ENCODE measurements around the gene MCTP2.

MCTP2 gene

DNA sequence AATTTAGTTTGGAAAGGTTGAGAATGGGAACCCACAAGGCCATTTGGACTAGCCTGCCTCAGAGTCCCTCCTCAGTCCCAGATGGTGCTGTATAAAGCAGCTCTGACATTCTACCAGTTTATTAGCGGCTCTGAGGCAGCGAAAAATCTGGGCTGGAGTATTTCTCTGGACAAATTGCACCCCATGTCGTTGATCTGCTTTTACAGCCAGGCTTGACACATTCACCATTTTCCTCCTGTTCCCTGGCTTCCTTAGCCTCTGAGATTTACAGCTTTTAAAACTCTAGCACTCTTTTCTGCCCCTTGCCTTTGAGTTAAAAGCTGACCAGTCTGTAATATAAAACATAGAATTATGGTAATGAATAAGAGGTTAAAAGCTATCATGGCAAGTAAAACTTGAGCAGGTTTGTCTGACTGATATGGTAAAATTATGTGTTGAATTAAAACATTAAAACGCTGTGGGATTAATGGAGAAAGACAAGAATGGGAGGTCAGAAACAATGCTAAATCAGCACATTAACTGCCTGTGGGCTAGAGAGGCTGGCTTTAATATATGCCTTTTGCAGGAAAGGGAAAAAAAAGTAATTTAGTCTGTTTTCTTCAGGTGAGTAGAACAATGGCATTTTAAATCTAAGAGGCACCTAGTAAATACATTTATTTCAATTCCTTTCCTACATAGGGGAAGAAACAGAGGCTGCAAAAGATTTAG, 131.2 kb downstream of the MCTP2 start:
- DNase-seq, result no peak

DNA sequence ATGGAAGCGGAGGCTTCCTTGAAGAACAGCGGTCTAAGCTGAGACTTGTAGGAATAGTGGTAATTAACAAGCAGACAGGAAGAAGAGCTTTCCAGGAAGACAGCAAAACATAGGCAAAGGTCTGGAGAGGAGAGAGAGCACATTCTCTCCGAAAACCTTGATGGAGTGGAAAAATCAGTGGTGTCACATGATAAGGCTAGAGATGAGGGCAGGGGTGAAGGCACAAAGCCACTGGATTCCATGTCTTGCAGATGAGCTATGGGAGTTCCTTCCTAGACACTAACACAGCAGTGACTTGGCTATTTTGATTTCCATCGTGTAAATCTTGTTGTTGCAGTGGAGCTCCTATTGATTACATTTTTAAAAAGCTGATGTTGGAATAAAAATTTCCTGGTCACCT, 132.0 kb downstream of the MCTP2 start:
- DNase-seq, result no peak

DNA sequence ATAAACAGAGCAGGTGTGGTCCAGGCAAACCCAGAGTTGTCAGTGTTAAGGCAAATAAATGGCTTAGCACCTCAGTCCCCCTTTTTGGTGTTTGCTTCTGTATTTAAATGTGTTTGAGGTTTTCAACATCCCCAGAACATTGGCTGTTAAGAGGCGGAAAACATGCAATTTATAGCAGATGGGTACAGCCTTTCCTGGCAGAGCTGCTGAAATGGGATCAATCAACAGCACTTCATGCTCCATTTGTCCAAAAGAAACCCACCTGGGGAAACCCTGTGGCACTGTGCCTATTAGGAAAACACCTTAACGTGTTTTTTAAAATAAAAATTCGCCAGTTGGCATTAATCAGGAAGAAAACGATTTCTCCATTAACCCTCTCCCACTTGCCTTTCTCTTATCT, 135.4 kb downstream of the MCTP2 start:
- DNase-seq, result no peak

DNA sequence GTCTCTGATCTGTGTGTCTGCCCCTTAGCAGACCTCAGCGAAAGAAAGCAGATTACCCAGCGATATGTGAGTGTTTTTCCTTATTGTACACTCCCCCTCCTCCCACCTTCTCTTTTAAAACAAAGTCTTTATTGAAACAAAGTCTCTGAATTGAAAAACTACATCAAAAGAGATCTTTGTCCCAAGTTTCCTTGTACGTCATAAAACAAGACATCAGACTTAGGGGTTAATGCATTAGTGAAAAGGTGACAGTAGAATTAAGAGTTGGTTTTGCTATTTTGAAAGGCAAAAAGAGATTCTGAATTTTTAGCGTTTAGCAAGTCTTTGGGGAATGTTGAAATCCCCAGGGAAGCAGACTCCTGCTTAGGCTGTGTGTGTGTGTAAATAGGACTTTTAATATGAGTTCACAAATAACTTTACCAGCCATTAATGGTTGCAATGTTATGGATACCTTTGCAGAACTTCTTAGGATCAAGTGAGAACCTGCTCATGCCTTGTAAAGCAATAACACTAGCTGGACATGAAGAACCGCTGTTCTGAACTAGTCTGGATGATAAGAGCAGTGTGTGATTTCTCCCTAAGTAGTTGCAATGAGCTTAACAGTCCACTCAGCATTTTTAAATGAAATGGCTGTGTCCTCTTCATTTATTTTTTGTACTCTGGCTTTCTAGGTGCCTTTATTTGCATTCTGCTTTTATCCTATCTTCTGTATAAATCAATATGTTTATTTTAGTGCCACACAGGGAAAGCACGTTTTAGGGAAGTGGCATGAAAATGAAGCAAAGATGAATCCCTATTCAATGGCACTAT, 136.6 kb downstream of the MCTP2 start:
- DNase-seq, result no peak

DNA sequence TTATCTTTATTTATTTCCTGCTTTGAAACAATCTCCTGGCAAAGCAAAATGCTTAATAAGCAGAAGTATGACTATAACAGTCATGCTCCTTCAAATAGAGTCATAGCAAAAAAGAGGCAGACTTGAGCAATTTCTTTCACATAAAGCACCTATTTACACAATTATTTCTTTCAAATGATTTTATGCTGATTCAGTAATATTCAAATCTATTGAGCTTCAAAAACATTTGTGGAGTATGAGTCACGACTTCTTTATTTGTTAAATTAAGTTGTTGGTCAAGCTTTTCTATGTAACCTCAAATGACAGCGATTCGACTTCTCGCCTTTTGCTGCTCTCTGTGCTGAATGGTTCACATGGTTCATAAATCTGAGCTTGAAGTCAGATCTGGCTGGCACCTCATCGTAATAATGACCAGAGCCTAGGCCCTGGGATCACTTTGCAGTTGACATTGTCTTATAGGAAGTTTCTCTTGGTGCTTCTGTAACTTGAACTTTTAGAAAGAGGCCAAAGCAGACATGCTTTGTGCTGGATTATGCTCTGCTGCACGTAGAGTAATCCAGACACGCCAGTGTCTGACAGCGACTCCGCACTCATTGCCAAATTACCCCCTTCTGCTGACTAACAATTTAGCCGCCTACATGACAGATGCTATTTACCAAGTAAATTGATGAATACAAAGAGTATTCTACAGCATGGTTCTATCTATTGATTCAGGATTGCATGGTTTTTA, 139.0 kb downstream of the MCTP2 start:
- DNase-seq, result no peak

DNA sequence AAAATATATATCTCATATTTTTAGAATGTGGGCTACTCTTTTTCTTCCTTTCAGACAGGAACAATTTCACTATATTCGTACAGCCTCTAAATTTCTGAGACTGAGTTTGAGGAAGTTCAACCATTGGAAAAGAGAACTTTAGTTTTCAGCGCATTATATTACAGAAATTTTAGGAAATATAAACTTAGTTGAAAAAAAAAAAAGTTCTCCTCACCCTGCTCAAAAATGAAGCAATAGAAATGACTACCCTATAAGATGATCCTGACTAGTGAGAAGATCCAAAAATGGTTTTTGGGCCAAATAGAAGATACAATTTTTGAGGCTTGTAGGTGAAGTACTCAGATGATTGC, 139.6 kb downstream of the MCTP2 start:
- DNase-seq, result no peak

DNA sequence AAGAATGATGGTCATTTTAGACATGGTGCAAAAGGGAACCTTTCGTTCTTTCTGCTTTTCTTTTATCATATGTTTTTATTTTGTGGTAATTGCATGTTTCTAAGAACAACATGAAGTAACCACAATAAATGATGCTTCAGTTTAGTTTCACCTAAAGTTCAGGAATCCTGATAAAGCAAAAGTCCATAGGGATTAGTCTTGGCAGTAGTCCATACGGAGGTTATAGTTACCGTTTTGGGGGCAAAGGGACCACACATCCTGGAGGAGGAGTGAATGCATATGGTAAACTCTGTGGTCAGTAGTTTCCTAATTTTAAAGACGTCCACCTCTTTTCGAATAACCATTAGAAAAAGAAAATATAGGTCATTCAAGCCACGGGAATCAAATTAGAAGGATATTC, 141.5 kb downstream of the MCTP2 start:
- DNase-seq, result no peak

DNA sequence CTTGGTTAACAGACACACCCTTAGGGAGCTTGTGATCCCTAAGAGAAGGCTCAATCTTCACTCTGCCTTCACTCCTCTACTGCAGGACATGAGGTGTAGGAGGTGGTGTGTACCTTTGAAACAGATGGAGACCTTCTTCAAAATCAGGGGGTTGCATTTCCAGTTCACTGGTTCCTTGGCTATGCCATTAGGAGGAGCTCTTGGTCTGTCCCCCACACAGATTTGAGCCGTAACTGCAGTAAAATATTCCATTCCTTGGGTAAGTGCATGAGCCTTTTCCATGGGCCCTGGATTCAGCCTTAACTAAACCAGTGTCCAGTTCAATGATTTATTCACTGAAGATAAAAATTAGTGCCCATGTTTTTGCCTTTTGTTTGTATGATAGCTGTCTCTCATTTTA, 144.6 kb downstream of the MCTP2 start:
- DNase-seq, result no peak

DNA sequence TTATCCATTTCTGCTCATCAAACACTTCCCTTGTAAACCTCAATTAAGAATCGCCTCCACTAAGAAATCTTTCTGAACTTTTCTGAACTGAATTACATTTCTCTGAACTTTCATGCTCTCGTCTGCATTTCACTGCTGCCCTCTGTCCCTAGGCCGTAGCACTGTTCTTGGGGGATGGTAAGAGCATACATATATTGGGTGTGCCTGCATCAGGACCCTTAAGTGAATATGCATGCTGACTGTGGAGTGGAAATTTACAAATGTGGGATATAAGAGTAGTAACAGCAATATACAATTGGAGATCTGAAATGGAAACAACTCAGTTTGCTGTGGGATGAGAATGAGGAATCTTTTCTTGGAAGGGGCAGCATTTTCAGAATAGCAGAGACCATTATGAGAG, 148.6 kb downstream of the MCTP2 start:
- DNase-seq, result no peak

DNA sequence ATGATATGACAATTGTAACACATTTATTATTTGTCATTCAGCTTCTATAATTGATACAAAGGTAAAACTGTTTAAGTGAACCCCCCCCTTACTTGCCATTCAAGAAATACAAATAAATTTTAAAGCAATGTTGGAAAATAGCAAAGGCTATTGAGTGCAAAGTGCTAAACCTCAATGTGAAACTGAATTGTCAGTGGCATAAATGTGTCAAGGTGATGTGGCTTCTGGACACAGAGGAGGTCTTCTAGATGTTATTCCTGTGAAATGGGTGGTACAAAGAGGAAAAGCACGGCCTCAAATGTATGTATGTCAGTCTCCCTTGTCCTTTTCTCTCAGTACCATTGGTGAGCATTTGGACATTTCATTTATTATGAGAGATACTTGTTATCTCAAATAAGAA, 149.4 kb downstream of the MCTP2 start:
- no peak for DNase-seq

DNA sequence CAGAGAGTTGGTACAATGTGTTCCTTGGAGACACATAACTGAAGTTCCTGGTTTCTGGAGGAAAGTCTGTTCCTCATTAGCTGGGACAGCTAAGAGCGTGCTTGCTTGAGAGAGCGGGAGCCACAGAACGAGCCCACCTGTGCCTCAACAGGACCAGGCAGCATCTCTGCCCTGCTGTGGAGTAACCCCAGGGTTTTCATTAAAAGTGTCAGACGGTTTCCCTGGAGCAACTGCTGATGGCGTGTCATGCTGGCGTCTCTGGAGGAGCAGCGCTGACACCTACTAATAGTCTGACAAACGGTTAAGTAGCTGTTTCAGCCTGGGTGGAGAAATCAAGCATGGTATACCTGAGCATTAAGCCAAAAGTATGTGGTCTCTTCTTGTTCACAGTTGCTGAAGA, 150.0 kb downstream of the MCTP2 start:
- DNase-seq, result no peak

DNA sequence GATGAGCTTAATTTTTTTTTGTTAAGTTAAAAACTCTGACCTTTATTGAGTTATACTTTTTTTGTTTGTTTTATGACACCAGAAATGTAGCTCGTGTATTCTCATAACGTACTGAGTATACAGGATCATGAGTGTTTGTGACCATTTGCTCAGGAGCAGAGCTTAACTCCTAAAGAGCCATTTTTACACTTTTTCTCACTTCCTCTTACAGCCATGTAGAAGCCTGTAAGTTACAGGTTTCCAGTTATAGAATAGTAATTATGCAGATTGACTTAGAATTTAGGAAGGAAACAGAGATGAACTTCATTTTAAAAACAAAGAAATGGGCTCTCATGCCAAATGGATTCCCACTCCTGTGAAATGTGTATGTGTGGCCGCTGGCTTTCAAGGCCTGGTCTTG, 151.7 kb downstream of the MCTP2 start:
- no peak for DNase-seq

DNA sequence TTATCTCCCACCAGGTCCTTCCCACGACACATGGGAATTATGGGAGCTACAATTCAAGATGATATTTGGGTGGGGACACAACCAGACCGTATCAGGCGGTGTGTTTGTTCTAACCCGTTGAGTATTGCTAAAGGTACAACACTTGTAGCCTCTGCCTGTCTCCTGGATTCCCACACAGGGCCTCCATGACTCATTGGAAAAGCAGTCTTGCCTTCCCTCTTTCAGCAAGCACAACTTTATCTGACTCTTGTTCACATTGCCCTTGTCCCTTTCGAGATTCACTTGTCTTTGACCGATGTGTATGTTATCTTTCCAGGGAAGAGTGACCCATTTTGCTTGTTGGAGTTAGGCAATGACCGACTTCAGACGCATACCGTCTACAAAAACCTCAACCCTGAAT, 152.3 kb downstream of the MCTP2 start:
- no peak for DNase-seq

DNA sequence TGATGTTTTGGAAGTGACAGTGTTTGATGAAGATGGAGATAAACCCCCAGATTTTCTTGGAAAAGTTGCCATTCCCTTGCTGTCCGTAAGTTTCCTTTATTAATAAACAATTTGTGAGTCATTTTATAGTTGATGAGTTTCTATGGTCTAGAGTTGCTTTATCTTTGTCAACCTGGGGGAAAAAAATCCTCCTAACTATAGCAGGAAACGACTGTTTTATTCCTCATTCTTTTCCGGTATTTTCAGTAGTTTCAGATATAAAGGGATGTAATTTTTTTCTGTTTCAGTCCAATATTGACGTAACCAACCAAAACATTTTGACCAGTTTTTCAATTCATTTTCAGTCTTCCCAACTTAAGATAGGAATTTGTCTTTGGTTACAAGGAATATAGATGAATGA, 154.1 kb downstream of the MCTP2 start:
- no peak for DNase-seq

DNA sequence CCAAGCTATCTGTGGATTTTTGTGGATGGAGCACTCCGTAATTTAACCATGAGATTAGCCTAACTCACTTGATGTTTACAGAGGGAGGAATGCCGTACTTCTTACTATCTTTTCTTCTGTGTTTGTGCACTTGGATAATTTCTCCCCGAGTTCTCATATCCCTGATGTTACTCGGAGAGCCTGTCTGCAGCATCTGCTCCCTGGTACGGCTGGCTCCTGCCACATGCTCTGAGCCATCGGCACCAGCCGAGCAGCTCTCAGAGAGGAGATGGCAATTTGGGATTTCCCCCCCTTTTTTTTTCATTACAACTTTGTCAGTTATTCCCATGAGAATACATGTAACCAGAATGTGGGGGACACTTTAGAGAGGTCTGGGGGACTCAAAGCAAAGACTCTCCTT, 155.0 kb downstream of the MCTP2 start:
- DNase-seq, result no peak

DNA sequence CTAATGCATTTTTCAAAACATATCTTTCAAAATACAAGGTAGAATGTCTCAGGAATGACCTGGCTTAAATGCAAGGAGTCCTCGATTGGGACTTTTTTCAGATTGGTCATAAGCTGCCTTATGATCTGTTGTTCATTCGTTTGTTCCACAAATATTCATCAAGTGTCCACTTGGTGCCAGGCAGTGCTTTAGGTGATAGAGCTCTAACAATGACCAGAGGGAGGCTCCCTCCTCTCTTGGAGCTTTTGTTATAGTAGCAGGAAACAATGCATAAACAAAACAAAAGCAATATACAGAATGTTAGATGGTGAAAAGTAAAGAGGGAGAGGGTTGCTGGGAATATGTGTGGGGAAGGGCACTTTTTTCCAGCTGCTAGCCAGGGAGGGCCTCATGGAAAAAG, 156.1 kb downstream of the MCTP2 start:
- DNase-seq, result no peak

DNA sequence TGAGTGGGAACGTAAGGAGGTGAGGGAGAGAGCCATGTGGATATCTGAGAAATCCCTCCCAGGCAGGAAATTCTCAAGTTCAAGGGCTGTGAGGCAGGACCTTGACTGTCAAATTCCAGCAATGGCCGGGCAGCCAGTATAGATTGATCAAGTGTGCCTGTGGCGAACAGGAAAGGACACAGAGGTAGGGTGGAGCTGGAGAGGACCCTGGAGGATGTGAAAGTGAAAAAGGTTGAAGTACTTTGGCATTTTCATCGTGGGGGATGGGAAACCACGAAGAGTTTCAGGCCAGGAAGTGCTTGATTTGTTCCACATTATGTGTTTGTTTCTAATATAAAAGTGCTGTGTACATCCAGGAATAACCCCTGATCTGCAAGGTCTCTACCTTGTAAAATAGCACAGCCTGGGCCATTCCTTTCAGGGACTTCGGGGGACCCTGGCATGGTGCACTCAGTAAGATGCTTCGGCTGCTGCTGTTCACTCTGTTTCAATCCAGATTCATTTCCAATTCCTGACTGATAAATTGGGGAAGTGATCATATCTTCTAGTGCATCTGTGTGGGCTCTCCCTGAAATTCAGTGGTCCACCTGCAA, 156.6 kb downstream of the MCTP2 start:
- DNase-seq, result no peak

DNA sequence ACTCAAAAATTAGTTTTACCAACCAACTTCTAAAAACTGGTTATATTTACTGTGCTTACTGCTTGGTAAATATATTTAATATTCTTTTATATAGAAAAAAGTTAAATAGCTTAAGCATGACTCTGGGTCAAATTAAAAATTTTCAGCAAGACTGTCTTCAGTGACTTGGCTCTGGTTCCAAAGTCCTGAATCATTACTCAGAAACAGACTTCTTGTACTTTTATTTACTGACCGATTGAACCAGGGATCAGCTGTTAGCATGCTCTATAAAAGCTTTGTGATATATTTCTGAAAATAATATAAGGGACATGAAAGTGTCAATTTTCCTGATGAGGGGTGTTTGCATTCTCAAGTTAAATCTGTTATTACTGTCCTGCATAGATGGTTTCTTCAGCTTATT, 164.3 kb downstream of the MCTP2 start:
- no peak for DNase-seq

DNA sequence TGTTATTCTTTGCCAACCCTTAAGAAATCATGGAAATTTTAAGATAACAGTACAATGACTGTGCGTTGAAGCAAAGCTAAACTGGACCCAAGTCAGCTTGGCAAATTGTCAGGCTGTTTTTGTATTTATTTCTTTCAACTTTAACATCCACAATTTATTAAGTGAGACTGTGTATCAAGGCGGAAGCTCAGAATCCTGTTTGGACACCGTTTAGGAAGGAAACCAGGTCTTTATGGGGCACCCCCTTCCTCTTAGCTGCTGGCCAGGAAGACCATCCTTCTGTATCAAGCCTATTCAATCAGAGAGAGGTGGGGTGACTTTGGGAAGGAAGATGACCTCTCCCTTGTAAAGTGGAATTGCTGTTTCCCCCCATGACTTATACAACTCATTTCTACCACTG, 166.0 kb downstream of the MCTP2 start:
- no peak for DNase-seq

DNA sequence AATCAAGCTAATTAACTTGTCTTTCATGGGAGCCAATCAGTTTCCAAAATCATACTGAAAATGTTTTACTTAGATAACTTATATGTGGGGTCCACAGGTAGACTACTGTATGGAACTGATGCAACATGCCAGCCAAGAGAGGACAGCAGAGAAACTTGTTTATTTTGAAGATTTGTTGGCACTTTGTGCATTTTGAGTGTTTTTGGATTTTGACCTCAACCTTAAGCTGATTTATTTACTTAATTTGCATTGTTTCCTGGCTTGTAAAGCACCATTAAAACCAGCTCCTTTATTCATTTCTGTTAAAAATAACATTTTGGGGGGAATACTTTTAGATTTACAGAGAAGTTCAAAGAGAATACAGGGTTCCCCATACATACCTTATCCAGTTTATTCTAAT, 166.6 kb downstream of the MCTP2 start:
- no peak for DNase-seq

DNA sequence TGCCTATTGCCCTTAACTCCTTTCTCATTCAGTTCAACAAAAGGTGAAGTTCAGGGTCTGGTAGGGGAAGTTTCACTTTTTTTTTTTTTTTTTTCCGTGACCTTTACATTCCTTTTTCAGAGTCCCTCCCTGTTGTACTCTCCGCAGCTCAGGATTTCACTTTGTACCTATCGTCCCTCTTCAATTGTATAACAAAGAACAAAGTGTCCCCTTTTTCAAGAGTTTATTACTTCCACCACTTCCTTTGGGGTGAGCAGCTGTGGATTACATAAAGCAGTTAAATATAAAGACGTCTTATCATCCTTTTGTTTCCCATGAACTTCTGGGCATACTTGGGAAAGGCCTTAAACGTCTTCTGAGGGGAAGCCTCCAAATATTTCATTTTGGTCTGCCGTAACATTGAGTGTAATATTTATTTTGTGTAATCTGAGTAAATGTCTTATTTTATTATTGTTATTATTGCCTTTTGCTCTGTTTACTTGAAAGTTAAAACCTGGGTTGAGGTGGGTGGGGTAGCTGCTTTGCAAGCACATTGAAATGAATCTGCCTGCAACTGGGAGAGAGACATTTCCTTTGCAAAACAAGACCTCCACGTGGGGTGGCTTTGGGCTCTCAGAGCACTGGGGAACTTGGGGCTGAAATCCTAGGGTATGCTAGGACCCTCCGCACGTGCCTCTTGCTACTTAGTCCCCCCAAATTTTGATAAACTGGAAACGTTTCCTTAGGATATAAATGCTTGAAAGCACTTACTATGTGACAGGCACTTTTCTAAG, 169.4 kb downstream of the MCTP2 start:
- DNase-seq, result no peak

DNA sequence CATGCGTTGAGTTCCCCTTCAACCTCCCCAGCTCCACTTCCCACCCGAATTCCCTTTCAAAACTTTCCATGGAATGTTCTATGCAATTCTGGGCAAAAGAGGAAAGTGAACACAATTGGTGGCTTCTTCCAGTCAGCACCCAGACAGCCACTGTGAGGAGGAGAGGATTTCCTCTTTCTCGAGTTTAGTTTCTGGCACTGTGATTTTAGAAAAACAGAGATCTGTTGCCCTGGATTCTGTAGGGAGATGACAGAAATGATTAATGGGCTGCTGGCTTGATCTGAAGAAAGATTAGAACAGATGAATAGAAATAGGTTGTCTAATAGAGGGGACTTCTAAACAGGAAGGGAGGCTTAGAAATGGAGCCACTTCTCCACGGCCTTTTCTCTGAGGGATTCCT, 172.0 kb downstream of the MCTP2 start:
- DNase-seq, result no peak

DNA sequence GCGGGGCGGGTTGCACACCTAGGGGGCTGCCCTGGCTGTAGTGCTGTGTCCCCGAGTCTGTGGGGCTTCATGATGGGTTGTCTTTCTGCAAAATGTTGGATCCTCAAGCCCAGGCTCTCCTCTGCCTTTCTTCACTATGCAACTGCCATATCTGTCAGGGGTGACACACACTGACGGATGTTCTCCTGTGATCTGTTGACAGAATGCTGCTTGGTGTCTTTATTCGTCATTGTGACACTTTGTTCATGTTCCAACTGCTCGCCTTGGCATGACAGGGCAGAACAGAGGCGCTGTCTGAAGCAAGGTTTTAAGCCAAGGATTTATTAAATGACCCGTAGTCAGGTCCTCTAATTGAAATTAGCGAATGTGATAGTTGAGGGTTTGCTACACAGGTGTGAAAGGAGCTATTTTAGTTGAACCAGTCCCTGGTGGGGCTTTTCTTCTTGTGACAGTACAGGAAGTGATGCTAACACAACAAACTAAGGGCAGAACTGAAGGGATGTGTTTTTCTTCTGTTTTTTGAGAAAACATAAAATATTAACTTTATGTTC, 173.4 kb downstream of the MCTP2 start:
- no peak for DNase-seq

Data from SHP77 treated with DMSO at 0.1 percent for 48 hours (cell line).